HG02588 (cell line): Measurements from ENCODE around the gene PITX3.
A peak's percentile ranks its signal among the peaks of the same experiment; 100 is the strongest.
"Not testable (repeated sequence)": the region's sequence is repeated elsewhere in the genome, so short reads cannot be mapped to it uniquely, and the experiment has no call there.

Experiments used
- ATAC-seq: cut with Tn5 transposase; IDR thresholded peaks from one replicate; pipeline ENCODE4 v1.9.1; 2021; ENCODE audit warnings: mild to moderate bottlenecking, moderate library complexity; ENCODE audit not compliant: unreplicated experiment

Gene PITX3

GRCh38 chr10:102229810-102230263, 11.5 kb downstream of the PITX3 start:
- ATAC-seq, result no peak

DNA sequence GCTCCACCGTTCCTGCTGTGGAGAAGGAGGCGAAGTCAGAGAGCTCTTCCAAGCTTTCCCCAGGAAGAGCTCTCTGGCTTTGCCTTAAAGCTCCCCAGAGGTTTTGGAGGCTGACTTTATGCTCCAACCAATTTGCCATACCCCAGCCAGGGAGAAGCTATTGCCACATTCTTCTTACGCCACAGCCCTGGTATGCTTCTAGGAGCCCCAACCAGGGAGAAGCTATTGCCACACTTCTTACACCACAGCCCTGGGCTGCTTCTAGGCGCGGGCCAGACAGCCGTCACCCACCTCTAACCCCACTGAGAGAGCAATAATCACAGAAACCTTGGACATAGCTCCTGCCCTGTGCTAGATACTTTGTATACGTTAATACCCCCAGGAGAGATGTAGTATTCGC, 14.3 kb downstream of the PITX3 start:
- no peak for ATAC-seq

DNA sequence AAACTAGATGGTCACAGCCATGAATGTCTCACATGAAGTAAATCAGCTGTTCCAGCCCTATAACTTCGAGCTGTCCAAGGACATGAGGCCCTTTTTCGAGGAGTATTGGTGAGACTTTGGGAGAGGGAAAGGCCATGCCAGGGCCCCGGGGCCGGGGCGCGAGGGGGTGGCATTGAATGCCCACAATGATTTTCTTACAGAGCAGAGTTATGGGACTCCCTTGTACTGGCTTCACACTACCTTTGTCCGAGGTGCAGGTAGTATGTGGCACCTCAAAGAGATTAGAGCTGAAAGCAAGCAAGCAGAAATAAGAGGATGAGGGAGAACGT, 14.8 kb downstream of the PITX3 start:
- no peak for ATAC-seq

- ATAC-seq, result peak; percentile 88
These were observed 15.4 kb downstream of the PITX3 start, which contains the start of gene ELOVL3 for GRCh38 chr10:102225646-102226541. Gene ELOVL3 (plus strand): TSS chr10:102226299. CDS start chr10:102226549, 250 bp downstream.

GRCh38 chr10:102222797-102223196, 18.5 kb downstream of the PITX3 start:
- ATAC-seq, result no peak

DNA sequence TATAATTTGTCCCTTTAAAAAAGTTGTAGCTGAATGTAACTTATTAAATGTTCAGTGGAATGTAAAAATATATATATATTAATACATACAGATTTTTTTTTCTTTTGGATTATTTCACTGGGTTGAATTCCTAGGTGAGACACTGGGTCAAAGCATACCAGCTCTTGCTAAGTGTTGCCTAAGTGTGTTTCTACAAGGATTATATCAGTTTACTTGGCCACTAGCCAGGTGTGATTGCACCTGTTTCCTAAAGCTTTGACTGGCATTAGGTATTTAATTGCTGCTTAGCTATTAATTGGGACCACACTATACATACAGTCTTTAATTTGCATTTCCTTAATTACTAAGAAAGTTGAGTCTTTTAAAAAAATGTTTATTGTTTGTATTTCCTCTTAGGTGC, 20.7 kb downstream of the PITX3 start:
- ATAC-seq, result no peak

DNA sequence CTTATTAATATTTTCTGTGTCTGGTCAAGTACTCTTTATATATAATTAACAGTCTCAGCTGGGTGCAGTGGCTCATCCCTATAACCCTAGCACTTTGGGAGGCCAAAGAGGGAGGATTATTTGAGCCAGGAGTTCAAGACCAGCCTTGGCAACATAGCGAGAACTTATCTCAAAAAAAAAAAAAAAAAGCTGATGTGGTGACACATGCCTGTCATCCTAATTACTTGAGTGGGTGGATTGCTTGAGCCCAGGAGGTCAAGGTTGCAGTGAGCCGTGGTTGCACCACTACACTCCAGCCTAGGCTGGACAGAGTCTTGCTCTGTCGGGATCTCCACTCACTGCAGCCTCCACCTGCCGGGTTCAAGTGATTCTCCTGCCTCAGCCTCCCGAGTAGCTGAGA, 21.9 kb downstream of the PITX3 start:
- ATAC-seq, result no peak

DNA sequence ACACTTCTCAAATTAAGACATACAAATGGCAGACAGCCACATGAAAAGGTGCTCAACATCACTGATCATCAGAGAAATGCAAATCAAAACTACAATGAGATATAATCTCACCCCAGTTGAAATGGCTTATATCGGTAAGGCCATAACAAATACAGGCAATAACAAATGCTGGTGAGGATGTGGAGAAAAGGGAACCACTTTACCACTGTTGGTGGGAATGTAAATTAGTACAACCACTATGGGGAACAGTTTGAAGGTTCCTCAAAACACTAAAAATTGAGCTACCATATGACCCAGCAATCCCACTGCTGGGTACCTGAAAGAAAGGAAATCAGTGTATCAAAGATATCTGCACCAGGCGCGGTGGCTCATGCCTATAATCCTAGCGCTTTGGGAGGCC, 27.7 kb downstream of the PITX3 start:
- ATAC-seq, result not testable (repeated sequence)

DNA sequence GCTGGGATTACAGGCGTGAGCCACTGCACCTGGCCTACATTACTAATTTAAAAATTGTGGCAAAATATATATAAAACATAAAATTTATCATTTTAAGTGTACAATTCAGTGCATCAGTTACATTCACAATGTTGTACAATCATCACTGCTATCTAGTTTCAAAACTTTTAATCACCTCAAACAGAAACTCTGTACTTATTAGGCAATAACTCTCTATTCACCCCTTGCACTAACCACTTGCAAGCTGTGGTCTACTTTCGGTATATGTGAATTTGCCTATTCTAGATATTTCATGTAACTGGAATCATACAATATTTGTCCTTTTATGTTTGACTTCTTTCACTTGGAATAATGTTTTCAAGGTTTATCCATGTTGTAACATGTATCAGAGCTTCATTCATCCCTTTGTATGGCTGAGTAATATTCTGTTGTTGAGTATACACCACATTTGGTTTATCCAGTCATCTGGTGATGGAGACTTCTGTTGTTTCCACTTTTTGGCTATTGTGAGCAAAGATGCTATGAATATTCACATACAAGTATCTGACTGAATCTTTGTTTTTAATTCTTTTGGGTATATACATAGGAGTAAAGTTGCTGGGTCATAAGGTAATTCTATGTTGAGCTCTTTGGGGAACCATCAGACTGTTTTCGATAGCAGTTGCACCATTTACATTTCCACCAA, 29.6 kb downstream of the PITX3 start:
- ATAC-seq, result no peak

DNA sequence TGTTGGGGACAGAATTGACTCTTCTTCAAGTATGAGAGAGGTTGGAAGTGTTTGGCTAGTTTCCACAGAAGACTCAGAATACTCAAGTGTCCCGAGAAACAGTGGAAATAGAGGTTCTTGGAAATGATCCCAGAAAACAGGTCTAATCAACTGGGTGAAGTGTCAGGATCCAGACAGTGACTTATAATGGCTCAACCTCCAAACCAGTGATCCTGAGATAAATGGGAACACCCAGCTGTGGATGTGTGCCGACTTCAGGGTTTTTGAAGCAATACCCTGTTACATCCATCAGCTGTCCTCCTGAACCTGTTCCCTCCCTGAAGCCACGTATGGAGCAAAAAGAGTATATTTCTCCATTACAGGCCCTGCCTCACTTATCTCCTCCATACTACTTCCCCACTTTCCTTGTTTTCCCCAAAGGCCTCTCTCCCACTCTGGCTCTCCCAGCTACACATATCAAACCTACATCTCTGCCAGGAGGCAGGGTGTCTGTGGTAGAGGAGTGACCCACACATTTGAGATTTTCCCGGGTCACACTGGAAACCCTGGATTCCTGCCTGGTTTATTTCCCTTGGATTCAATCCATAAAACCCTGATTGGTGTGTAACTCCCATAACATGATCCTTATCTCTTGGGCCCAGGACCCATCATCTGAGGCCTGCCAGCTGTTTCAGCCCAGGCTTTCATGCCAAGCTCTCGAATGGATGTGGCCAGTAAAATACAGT, 32.8 kb downstream of the PITX3 start:
- no peak for ATAC-seq

DNA sequence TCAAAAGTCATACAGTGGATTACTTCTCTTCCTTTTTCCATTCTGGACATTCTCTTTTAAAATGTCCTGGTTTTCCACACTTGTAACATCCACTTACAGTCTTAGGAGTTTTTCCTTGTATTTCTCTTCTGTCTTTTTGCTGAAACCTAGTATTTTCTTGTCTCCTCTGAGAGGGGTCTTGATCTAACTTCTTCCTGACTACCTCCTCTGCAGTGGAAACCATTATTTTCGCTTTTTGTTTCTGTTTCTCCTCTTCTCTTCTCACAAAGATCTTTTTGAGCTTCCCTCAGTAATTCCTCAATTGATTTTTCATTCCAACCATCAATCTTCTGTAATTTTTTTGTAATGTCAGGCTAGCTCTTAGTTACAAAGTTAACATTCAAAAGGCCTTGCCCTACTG, 38.9 kb downstream of the PITX3 start:
- ATAC-seq, result no peak

DNA sequence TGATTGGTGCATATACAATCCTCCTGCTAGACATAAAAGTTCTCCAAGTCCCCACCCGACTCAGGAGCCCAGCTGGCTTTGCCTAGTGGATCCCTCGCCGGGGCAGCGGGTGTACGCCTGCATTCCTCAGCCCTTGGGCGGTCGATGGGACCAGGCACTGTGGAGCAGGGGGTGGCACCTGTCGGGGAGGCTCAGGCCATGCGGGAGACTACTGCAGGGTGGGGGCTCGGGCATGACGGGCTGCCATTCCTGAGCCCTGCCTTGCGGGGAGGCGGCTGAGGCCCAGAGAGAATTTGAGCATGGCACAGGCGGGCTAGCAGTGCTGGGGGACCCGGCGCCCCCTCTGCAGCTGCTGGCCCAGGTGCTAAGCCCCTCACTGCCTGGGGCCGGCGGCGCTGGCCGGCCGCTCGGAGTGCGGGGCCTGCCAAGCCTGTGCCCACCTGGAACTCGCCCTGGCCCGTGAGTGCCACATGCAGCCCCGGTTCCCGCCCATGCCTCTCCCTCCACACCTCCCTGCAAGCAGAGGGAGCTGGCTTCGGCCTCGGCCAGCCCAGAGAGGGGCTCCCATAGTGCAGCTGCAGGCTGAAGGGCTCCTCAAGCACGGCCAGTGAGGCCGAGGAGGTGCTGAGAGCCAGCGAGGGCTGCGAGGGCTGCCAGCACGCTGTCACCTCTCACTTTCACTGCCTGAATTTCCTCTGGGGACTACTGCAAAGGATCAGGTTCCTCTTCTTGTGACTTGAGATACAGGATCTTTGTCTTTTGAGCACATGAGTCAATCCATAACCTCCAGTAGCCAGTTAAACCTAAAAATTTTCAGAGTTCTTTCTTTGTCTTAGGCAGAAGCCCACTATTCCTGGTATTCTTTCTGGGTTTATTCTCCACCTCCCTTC, 40.3 kb downstream of the PITX3 start:
- ATAC-seq, result no peak

DNA sequence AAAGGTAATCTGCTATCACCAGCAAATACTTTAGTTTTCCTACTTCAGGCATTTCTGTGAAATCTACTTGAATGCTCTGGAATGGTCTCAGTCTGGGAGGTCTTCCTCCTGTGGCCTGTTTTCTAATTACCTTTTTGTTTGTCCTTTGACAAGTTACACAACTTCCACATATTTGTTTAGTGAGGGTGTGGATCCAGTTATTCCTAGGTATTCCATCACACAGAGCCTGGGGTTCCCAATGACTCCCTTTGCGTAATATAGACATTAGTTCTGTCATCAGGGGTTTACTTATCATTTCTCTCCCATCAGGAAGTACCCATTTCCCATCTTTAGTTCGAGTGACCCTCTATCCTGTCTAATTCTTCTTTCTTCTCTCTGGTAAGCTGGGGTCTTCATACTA, 43.3 kb downstream of the PITX3 start:
- ATAC-seq, result no peak

DNA sequence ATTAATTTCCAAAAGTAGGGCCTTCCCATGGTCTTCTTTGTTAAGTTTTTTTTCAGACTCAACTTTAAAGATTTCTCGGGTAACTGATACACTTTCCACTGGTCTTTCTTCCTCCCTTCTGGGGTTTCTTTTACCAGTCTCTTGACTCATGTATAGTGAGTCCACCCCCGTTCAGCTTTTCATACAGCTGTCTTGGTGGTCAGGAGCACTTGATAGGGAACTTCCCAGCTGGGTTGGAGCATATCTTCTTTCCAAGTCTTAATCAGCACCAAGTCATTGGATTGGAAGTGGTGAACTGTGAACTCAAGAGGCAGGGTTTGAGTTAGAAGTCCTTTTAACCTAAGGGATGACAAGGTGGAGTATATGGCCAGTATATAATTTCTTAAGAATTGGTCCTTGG, 44.4 kb downstream of the PITX3 start:
- no peak for ATAC-seq

- no peak for ATAC-seq
These were observed 45.9 kb downstream of the PITX3 start for GRCh38 chr10:102195296-102195870.

DNA sequence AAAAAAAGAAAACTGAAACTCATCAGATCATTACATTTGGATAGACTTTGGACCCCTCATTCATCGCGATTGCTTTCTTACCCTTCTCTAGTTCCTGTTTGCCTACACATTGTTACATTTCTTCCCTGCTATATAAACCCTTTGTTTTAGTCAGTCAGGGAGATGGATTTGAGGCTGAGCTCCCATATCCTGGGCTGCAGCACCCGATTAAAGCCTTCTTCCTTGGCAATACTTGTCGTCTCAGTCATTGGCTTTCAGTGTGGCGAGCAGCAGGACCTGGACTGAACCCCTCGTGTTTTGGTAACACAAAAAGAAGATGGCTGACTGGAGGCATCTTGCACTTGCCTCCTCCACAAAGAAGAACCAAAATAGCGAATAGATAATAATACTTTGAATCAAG, 49.4 kb downstream of the PITX3 start:
- ATAC-seq, result no peak

GRCh38 chr10:102188941-102189898, 52.1 kb downstream of the PITX3 start:
- ATAC-seq, result not testable (repeated sequence)

GRCh38 chr10:102188298-102188940, 52.9 kb downstream of the PITX3 start:
- no peak for ATAC-seq
